ENCODE data around the gene ARHGAP44.
A peak's percentile ranks its signal among the peaks of the same experiment; 100 is the strongest.

ARHGAP44 gene

GRCh38 chr17:13024526-13025257 lies 235.4 kb downstream of the ARHGAP44 start:
- peak; percentile 23 to 69 (median 51) for DNase-seq (ENCODE audit: low read depth in 2 of 3, low spot score in 1 of 3)

GRCh38 chr17:13025258-13025627 lies 235.9 kb downstream of the ARHGAP44 start:
- no peak for DNase-seq (ENCODE audit: low read depth in 2 of 3, low spot score in 1 of 3)

- DNase-seq (ENCODE audit: low read depth in 2 of 3, low spot score in 1 of 3) = no peak
Measured at GRCh38 chr17:13025687-13026086, 236.4 kb downstream of the ARHGAP44 start.

- DNase-seq (ENCODE audit: low read depth in 2 of 3, low spot score in 1 of 3) = no peak
Measured at GRCh38 chr17:13027246-13027645, 237.9 kb downstream of the ARHGAP44 start.

- no peak for DNase-seq (ENCODE audit: low read depth in 2 of 3, low spot score in 1 of 3)
Measured at GRCh38 chr17:13029340-13029739, 240.0 kb downstream of the ARHGAP44 start.

GRCh38 chr17:13030056-13030455 lies 240.8 kb downstream of the ARHGAP44 start:
- no peak for DNase-seq (ENCODE audit: low read depth in 2 of 3, low spot score in 1 of 3)

GRCh38 chr17:13030459-13031300 lies 241.4 kb downstream of the ARHGAP44 start:
- DNase-seq (ENCODE audit: low read depth in 2 of 3, low spot score in 1 of 3) = peak in 2 of 3 donors; percentile 18 to 62

- peak in 2 of 3 donors; percentile 43 to 45 for DNase-seq (ENCODE audit: low read depth in 2 of 3, low spot score in 1 of 3)
Measured at GRCh38 chr17:13031718-13032350, 242.5 kb downstream of the ARHGAP44 start.

- DNase-seq (ENCODE audit: low read depth in 2 of 3, low spot score in 1 of 3) = no peak
Measured at GRCh38 chr17:13035420-13035819, 246.1 kb downstream of the ARHGAP44 start.

- DNase-seq (ENCODE audit: low read depth in 2 of 3, low spot score in 1 of 3) = no peak
Measured at GRCh38 chr17:13036751-13037150, 247.5 kb downstream of the ARHGAP44 start.

GRCh38 chr17:13038931-13039665 lies 249.8 kb downstream of the ARHGAP44 start:
- DNase-seq (ENCODE audit: low read depth in 2 of 3, low spot score in 1 of 3) = no peak

All from stimulated activated CD4-positive, alpha-beta T cell treated with anti-CD3 and anti-CD28 coated beads, Interleukin-12 subunit alpha, Interleukin-12 subunit beta, amount 100 ng/mL, for 48 hours (primary cell).